A673 (cell line): ENCODE data around the gene KLF3. TPM values are rescaled to one million over a fixed set of nuclear protein-coding genes. Genes with fewer than 3 reads are reported as not detected.

ENCODE experiments used
- BruUV-seq: library from RNA; stranded (reverse); fragments of 400-500 nt; replicated peaks from 2 replicates; lab custom pipeline; 2021; lab: Mats Ljungman, UMichigan
- CTCF ChIA-PET: fragments of 300-600 bp; sonication (Branson Sonifier 250); formaldehyde crosslinking; loops from one replicate; lab custom pipeline; 2022; ENCODE audit warnings: antibody characterized with exemption; lab: Charles Lee
- POLR2A ChIA-PET: fragments of 300-600 bp; sonication (Branson Sonifier 250); formaldehyde crosslinking; loops from one replicate; lab custom pipeline; 2022; ENCODE audit warnings: antibody characterized with exemption; ENCODE audit not compliant: low non-redundant PET; lab: Charles Lee
- DNase-seq: peaks from one replicate; pipeline ENCODE4 v3.0.0-alpha.2; 2015; ENCODE audit warnings: low spot score
- H3K27ac ChIP-seq: fragments of 200-600 bp; sonication (generic); 2 replicates; pipeline ENCODE4 v1.5.1; 2016; ENCODE audit warnings: mixed run types, low read depth, mild to moderate bottlenecking, mixed read lengths, antibody characterized with exemption, low read length; ENCODE audit not compliant: poor library complexity, severe bottlenecking
- H3K27me3 ChIP-seq: fragments of 200-600 bp; sonication (generic); replicated peaks from 2 replicates; pipeline ENCODE4 v1.6.1; 2017; ENCODE audit warnings: mixed run types, low read depth, mild to moderate bottlenecking, mixed read lengths, antibody characterized with exemption, low read length; ENCODE audit not compliant: insufficient read depth, poor library complexity
- H3K36me3 ChIP-seq: fragments of 200-600 bp; sonication (generic); 2 replicates; pipeline ENCODE4 v1.6.1; 2016; ENCODE audit warnings: mixed run types, mild to moderate bottlenecking, mixed read lengths, antibody characterized with exemption, low read length; ENCODE audit not compliant: insufficient read depth, poor library complexity, severe bottlenecking
- H3K4me1 ChIP-seq: fragments of 200-600 bp; sonication (generic); 2 replicates; pipeline ENCODE4 v1.6.1; 2017; ENCODE audit warnings: mixed run types, mild to moderate bottlenecking, mixed read lengths, antibody characterized with exemption, low read length; ENCODE audit not compliant: insufficient read depth, poor library complexity, severe bottlenecking
- H3K4me3 ChIP-seq: fragments of 200-600 bp; sonication (generic); 2 replicates; pipeline ENCODE4 v1.5.1; 2016; ENCODE audit warnings: low read depth, mixed run types, mild to moderate bottlenecking, mixed read lengths, low read length; ENCODE audit not compliant: poor library complexity, severe bottlenecking
- H3K9me3 ChIP-seq: fragments of 200-600 bp; sonication (generic); 2 replicates; pipeline ENCODE4 v1.6.1; 2016; ENCODE audit warnings: mixed run types, low read depth, mild to moderate bottlenecking, mixed read lengths, antibody characterized with exemption, low read length; ENCODE audit not compliant: poor library complexity, severe bottlenecking
- CTCF ChIP-seq: fragments of 300-800, 200-600 bp; sonication (generic); conservative IDR thresholded peaks from 2 replicates; pipeline ENCODE4 v1.5.1; 2017; ENCODE audit warnings: low read depth, mild to moderate bottlenecking, antibody characterized with exemption, low read length, moderate library complexity, mixed read lengths
- EZH2 ChIP-seq: fragments of 200-600 bp; sonication (generic); IDR thresholded peaks from 2 replicates; pipeline ENCODE4 v1.6.1; 2017; ENCODE audit warnings: borderline replicate concordance, low read depth, mild to moderate bottlenecking, mixed read lengths, antibody characterized with exemption, low read length; ENCODE audit not compliant: poor library complexity, severe bottlenecking
- intact Hi-C: fragments of 100-400 bp; cut with micrococcal nuclease; formaldehyde crosslinking; loops from one replicate; pipeline ENCODE4 v1.10.0; 2022; ENCODE audit not compliant: unreplicated experiment
- total RNA-seq: library from RNA; stranded (reverse); gene quantifications from 2 replicates; pipeline ENCODE4 v1.2.3, GENCODE V29; 2021

KLF3 gene
- total RNA-seq, 1 experiment from 2014 or later, result 36.1 TPM

GRCh38 chr4:38747629-38748028 is 83.6 kb downstream of the KLF3 start:
- POLR2A ChIA-PET, result no interaction called here

DNA sequence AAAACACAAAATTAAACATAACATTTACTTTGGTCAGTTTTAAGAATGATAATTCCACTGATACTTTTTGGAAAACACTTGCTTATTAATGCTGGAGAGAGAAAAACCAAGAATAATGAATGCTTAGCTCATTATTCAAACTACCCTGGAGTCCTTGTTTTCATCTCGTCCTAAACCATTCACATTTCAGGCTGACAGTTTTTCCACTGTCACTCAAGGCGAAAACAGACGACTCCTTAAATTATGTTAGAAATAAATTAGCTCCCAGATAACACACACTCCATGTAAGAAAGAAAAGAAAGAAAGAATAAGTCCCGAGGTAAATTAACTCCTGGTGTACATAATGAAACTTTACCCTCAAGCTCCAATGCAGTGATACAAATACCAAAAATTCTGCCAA is 85.3 kb downstream of the KLF3 start:
- H3K4me1 ChIP-seq, result peaks cover 9% of the 10 kb centered on the region
- CTCF ChIA-PET, result no interaction called here
- POLR2A ChIA-PET, result no interaction called here
- no peak for TF ChIP-seq EZH2
- no peak for TF ChIP-seq CTCF
- H3K27me3 ChIP-seq, result no peaks in the 10 kb centered on the region
- no peak overlapping the region for H3K4me3 ChIP-seq
- no peak for DNase-seq
- H3K36me3 ChIP-seq, result no peaks in the 10 kb centered on the region
- H3K27ac ChIP-seq, result no peak overlapping the region
- no peaks in the 10 kb centered on the region for H3K9me3 ChIP-seq
- BruUV-seq, result no TSS peak
- intact Hi-C loops, result no loop called here

More at GRCh38 chr4:38747629-38748028, 83.6 kb downstream of the KLF3 start:
- TF ChIP-seq EZH2 (no peak), CTCF (no peak)
- Histone ChIP-seq H3K4me3 (no peak overlapping the region), H3K27me3 (no peaks in the 10 kb centered on the region), H3K9me3 (no peaks in the 10 kb centered on the region), H3K27ac (no peak overlapping the region), H3K4me1 (peaks cover 2% of the 10 kb centered on the region), H3K36me3 (no peaks in the 10 kb centered on the region)
- BruUV-seq, result no TSS peak
- CTCF ChIA-PET, result no interaction called here
- intact Hi-C loops, result no loop called here
- no peak for DNase-seq

Other genes starting within 250 kb of the KLF3 start
- gene TLR10, start 118.8 kb downstream of the KLF3 start, total RNA-seq, result not detected in 2 replicates
- gene TLR1, start 140.6 kb downstream of the KLF3 start, total RNA-seq, result 0.15 and 0.37 TPM in 2 replicates
- gene TLR6, start 192.6 kb downstream of the KLF3 start, total RNA-seq, result 0.59 and 1.5 TPM in 2 replicates
- 4.2 and 6.3 TPM in 2 replicates for gene FAM114A1, start 203.6 kb downstream of the KLF3 start, total RNA-seq